GM21390 (cell line): ENCODE results near the gene APEH.

Experiments used
- ATAC-seq: cut with Tn5 transposase; IDR thresholded peaks from one replicate; pipeline ENCODE4 v1.9.1; 2021; ENCODE audit not compliant: unreplicated experiment

APEH gene

DNA sequence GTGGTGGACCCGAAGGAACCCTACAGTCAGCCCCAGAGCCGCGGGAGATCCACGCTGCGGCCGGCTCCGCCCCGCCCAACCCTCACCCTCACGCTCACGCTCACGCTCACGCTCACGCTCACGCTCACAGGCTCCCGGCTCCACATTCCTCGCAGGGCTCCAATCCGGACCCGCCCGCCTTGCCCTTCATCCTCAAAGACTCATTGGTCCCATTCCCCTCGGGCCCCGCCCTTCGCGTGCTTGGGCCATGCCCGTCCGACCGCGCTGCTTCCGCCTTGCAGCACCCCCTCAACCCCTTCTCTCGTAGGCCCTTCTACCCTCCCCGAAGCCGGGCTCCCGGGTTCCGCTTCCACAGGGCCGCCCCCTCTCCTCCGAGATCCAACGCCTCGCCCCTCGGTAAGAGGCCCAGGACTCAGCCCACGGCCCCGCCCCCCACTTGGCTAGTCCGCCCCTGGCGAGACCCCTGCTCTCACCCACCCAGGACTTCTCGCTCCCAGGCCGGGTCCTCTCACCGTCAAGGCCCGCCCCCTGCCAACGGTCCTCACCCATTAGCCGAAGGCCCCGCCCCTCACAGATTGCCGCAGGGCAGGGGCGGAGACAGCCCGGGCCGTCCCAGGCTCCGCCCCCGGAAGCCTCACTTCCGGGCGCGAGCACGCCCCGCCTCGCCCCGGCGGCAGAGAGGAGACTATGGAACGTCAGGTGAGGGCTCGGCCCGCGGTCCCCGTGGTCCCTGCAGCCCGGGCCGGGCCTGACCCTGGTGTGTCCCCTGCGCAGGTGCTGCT is at the start of gene APEH:
Gene APEH, plus strand, starts transcription at position 637 of the 782 bp plus-strand sequence. Its CDS starts 51 bp downstream, at position 688.
- ATAC-seq = peak; percentile 73

DNA sequence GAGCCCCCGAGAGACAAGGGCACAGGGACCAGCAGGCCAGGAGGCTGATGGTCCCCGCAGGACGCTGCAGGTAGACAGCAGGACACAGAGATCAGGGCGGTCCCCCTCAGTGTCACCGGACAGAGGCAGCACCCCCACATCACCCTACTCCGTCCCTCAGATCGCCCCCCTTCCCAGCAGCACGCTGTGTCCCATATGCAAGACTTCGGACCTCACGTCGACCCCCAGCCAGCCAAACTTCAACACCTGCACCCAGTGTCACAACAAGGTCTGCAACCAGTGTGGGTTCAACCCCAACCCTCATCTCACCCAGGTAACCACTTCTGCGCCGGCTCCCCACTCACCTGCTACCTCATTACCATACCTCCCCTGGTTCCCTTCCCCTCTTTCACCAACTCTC is 49.1 kb upstream of the APEH start:
- no peak for ATAC-seq

DNA sequence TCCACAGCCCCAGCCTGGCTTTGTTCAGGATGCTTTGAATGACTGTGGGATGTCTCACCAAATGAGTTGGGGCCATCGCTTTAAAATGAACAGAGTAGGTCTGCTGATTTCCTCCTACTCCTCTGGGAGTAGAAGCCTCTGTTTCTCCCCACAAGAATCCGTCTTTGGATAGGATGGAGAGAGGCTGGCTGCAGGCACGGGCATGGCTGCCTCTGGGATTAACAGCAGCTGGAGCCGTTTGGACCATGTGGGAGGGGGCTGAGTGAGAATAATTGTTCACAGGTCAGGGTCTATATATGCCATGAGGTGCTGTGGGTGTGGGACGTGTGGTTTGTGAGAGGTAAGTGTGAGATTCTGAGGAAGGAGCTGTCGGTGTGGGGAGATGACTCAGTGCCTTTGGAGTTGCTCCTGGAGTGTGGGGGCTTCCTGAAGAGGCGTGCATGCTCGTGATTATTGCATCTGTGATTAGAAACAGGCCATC is 48.0 kb upstream of the APEH start:
- ATAC-seq = no peak

DNA sequence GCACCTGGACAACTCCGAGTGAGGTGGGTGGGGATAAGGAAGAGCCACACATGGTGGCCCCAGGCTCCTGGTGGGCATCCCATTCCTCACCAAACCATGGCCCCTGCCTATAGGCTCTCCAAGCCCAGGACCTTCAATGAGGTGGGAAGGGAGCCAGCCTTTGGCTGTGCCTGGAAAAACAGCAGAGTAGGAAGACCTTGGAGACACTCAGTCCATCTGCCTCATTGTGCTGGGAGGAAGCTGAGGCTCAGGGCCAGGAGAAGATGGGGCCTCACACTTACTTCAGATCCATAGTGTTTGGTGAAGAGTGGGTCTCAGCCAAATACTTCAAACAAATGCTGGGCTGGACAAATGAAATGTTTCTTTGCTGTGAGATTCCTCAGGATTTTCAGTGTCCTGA is 47.4 kb upstream of the APEH start:
- ATAC-seq = no peak

DNA sequence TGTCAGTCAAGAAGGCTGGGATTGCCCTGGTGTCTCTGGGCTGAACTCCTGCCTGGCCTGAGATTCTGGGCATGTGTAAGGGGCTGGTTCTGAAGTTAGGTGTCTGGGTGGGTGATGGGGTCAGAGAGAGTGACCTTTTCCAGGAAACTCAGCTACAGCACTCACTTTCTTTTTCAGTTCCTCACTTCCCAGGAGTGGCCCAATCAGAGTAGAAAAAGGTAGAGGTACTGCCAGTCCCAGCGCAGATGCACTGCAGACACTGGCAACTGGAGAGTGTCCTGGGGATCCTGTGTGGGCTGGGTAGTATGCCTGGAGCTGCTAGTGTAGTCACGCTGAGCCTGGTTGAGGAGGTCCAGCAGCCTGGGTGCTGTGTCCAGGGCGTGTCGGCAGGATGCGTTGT is 46.5 kb upstream of the APEH start:
- no peak for ATAC-seq

DNA sequence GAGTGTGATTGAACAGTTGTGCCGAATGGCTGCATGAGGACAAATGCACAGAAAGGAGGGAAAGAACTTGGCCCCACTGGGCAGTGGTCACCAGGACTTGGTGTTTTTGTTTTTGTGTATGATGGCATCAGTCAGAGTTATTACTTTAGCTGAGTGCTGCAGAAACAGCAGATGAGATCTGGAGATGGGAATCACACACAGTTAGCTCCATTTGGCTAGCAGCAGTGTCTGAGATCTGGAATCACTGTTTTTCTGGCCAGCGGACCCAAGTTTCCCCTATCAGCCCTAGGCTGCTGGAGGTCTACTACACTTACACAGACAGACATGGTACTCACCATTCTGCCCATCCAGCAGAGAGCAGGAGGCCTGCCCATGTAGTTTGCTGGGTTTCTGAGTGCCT is 45.9 kb upstream of the APEH start:
- ATAC-seq = no peak

DNA sequence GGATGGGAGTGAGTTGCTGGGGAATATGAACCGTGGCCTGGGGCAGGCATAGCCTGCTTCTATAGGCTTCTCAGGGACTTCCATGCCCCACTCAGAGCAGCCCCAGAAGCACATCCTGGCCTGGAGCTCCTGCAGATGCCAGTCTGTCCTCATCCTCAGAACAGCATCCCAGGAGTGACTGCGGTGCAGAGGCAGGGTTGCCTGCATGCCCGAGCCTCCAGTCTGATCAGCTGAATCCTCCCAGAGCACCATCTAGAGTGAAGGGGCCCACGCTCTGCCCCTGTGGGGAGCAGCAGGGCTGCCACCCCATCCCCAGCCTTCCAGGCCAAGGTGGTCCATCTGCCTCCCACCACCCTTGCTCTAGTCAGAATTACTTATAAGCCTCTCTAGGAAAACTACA is 44.7 kb upstream of the APEH start:
- no peak for ATAC-seq

DNA sequence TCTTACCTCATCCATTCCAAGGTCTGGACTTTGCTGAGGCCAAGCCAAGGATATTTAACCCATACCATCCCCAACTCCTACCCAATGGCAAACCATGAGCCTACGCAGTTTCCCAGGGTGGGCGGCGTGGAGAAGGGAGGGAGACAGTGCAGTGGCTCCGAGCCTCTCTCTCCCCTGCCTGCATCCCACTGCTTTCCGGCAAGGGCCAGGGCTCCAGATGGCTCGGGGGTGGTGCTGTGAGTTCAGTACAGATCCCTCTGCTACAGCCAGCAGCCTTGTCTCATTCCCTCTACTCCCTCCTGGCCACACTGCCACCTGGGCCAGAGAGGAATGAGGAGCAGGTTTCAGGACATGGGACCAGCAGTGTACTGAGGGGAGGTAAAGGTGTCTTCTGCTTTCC is 44.3 kb upstream of the APEH start:
- no peak for ATAC-seq

DNA sequence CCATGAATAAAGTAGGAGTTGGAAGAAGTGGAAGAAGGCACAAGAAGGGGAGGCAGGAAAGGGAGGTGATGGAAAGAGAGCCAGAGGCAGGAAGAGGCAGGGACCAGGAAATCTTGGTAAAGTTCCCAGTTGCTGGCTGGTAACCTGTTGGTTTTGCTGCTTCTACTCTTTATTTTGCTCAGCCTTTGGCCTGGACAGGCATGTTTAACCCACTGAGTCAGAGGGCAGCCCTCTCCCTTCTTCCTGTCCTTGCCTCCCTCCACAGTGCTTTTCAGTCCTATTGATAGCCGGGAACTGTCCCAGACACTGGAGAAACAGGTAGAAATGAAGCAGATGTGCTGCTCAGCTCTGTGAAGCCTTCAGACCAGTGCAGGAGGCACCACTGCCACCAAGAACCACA is 43.4 kb upstream of the APEH start:
- no peak for ATAC-seq

DNA sequence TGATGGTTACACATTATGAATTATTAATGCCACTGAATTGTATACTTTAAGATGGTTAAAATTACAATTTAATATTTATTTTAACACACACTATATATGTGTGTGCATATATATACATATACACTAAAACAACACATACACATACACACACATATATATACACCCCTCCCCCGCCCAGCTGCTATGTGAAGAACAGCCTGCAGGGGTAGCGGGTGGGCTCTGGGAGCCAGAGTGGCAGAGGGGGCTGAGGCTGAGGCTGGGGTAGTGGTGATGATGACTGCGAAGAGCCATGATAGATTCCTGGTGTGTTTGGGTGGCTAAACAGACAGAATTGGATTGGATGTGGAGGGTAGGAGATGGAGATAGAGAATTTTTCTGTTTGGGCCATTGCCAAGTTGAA is 39.4 kb upstream of the APEH start:
- ATAC-seq = no peak

DNA sequence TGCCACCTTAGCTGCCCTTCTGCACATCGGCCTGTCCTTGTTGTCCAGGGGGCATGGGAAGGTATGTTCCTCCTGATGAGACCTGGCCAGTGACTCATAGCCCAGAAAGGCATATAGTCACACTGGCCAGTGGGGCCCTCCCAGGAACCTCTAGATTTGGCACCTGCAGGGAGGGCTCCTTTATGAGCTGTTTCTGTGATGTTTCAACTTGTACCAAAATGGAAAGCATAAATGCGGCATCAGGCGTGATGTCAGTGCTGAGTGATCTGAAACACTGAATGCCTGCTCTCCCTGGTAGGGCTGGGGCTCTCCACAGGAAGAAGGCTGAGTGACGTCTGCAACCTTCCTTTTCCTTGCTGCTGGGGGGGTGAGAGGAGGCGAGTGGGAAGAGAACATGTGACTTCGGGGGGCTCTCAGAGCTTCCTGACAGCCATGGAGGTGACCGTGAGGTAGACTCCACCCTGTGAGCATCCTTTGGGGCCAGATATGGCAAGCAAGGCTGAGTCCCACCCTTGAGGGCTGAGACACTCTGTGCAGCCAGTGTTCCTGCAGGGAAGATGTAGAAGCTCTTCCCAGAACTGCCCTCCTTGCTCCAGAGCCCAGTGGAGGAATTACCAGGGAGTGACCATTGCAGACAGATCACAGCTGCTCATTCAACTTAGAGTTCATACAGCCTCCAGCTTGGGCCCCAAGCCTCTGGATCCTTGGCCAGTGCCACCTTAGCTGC is 37.1 kb upstream of the APEH start:
- no peak for ATAC-seq

DNA sequence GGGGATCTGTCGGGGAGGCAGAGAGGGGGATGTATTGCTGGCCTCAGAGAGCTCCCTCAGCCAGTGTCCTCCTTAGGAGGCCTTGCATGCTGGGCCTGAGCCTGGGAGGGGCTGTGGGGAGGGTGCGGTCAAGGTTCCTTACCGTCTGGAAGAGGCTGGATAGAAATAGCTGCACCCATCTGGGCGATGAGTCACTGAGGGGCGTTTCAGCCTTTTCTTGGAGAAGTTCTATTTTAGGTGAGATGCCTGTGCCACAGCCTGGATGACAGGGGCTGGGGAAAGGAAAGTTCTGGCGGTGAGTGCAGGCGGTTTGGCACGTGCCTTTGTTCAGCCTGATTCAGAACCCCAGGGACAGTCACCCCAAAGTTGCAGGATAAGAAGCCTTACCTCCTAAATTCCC is 35.7 kb upstream of the APEH start:
- no peak for ATAC-seq

DNA sequence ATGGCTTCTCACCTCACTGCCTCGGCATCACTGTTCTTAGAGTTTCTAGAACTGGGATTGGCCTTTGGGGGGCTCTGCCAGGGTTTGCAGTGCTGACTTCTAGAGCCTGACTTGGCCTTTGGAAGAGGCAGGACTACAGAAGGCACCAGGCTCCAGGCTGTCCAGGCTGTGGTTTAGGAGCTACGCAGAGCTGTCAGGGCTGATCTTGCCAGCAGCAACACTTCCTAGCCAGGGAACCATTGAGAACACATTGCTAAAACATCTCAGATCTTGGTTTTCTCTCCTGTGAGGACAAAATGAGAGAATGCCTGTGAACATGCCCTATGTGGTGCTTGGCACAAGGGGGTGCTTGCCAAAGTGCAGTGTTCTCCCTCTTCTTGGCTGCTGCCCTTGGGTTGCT is 34.6 kb upstream of the APEH start:
- ATAC-seq = no peak

DNA sequence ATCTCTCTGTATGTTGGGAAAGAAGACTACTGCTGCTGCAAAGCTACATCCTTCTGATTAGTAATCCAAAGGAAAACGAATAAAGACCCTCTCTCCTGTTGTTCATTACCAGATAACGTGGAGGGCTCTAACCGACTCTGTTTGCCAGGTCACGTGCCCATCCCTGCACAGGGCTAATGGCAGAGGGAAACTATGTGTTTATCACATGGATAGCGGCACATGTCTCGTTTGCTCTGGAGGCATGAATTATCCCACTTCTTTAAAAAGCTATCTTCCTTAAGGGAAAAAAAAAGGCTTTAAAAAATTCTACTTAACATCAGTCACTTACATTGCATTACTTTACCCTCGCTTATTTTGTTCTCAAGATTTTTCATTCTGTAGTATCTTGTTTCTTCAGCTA is 32.9 kb upstream of the APEH start:
- no peak for ATAC-seq

DNA sequence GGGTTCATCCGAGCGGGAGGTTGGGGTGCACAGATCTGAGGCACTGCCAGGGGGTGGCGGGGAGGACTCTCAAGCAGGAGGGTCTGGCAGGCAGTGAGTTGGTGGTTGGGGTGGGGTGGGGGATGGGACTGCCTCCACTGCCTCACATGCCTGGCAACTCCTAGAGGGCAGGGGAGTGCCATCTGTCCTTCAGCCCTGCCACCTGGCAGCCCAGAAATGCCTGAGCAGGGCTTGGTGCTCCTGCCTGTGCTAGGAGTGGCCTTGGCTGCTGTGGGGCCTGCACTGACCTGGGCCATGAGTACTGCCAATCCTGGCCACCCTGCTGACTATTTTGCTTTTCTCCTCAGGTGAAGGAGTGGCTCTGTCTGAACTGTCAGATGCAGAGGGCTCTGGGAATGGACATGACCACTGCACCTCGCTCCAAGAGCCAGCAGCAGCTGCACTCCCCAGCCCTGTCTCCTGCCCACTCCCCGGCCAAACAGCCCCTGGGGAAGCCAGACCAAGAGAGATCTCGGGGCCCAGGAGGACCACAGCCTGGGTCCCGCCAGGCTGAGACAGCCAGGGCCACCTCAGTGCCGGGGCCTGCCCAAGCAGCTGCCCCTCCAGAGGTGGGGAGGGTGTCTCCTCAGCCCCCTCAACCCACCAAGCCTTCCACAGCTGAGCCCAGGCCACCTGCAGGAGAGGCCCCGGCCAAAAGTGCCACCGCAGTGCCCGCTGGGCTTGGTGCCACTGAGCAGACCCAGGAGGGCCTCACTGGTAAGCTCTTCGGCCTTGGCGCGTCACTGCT is 32.0 kb upstream of the APEH start:
- ATAC-seq = no peak

DNA sequence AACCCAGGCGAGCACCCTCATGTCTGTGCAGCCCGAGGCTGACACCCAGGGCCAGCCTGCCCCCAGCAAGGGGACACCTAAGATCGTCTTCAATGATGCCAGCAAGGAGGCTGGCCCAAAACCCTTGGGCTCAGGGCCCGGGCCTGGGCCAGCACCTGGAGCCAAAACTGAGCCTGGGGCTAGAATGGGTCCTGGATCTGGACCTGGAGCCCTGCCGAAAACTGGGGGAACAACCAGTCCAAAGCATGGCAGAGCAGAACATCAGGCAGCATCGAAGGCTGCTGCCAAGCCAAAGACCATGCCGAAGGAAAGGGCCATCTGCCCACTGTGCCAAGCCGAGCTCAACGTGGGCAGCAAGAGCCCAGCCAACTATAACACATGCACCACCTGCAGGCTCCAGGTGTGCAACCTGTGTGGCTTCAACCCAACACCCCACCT is 31.4 kb upstream of the APEH start:
- ATAC-seq = no peak

DNA sequence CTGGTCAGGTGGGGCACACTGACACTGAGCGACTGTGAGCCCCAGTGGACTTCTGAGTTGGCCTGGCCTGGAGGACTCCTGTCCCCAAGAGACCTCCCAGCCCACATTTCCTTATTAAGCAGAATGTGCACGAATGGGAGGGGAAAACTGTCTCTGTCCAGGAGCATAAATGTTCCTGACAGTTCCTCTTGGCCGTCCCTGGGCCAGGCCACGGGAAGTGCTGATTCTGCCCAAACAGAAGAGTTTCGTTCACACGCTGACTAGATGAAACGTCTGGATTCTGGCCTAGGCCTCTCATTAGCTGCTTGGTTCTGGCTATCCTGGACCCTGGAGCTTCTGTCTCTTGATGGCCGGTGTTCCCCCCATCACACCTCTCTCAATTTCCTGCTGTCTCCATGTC is 29.5 kb upstream of the APEH start:
- no peak for ATAC-seq

DNA sequence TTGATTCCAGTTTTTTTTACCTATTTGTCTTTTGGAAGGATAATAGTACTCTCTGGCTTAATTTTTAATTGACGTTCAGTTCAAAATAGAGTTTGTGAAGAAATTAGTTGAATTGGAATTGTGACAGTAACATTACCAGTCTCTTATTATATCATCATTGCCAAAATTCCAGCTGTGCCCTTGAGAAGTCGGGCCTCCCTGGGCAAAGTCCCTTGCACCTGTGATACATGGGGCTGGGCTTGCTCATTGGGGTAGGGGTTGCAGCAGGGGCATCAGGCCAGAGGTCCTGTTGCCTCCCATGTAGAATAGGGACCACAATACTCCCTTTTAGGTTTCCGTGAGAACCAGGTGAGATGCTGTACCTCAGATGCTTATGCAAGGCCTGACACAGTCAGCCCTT is 27.9 kb upstream of the APEH start:
- ATAC-seq = no peak

DNA sequence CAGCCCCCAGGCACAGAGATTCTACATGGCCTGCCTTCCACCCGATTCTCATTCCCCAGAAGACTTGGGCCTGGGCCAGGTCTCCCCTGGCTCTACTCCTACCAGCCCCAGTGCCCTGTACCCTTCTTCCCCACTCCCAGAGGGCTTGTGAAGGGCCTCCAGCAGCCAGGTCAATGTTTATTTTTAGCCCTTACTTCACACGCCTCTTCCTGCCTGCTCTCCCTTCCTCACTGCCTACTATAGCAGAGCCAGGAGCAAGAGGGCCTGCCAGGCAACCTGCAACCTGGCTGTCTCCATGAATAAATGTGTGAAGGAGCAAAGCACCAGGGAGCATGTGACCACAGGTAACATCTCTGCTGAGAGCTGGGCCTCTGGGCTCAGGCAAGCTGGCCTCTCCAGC is 26.4 kb upstream of the APEH start:
- no peak for ATAC-seq

DNA sequence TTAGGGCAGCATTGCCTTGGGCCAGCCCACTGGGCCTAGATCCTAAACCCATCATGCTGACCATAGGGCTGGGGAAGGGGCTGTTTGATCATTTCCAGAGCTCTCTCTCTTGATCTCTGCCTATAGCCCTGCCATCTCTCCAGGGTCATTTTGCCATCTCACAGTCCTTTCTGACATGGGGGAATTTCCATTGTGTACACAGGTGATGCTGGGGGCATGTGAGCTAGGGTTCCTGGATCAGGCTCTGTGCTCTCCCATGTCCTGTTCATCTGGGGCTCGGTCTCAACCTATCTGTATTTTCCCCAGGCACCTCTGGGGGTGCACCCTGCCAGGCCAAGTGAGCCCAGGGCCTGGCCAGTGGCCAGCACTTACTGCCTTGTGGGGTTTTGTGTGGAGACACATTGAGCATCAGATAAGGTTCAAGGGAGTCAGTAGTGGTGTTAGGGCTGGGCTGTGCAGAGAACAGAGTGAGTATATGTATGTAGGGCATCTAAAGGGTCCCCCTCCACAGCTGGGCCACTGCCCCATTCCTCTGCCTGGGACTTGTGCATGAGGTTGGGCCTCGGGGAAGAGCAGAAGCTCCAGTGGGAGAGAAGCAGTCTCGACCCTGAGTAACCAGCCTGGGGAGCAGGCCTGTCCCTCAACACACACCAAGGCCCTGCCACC is 25.7 kb upstream of the APEH start:
- ATAC-seq = no peak

DNA sequence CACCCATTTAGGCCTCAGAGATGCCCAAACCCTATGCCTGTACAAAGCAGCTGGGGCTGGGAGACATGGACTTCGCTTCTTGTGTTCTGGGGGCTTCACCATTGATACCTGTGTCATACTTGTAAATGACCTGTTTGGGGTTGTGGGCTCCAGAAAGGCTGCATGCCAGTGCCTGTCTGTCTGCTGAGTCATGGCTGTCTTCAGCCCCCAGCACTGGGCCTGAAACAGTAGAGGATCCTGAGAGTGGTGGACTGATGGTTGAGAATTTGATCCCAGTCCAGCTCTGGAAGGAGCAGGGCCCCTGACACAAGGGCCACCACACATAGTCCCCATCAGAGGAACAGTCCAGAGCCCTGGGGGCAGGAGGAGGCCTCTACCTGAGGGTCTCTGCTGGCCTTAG is 24.6 kb upstream of the APEH start:
- no peak for ATAC-seq
